ENCODE results near the gene EXOC3.

DNA sequence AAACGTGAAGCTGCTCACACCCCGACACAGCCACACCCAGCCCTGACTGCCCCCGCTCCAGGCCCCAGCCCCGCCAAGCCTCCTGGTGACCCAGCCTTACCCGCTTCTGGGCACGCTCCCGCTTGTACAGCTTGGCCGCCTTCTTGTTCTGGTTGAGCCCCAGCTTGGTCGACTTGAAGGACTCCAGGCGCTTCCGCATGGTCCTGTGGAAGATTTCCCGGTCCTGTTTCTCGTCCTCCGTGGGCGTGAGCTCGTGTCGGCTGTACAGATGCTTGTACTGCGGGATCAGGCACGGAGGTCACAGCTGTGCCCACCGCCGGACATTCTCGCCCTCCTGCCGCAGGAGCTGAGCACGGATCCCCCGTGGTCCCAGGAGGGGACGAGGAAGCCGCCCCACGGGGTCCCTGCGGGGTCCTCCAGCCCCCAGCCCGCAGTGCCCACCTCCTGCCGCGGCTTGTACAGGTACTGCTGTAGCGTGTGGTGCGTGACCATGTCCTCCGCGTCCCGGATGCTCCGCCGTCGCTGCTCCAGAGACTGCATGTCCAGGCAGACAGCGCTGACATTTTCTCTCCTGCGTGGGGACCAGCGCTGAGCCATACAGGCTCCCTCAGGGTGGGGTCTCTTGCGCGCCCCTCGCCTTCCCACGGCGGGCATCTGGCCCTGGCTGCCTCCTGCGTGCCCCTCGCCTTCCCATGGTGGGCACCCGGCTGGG, 33.3 kb downstream of the EXOC3 start:
- TF ChIP-seq, protein P1, sequence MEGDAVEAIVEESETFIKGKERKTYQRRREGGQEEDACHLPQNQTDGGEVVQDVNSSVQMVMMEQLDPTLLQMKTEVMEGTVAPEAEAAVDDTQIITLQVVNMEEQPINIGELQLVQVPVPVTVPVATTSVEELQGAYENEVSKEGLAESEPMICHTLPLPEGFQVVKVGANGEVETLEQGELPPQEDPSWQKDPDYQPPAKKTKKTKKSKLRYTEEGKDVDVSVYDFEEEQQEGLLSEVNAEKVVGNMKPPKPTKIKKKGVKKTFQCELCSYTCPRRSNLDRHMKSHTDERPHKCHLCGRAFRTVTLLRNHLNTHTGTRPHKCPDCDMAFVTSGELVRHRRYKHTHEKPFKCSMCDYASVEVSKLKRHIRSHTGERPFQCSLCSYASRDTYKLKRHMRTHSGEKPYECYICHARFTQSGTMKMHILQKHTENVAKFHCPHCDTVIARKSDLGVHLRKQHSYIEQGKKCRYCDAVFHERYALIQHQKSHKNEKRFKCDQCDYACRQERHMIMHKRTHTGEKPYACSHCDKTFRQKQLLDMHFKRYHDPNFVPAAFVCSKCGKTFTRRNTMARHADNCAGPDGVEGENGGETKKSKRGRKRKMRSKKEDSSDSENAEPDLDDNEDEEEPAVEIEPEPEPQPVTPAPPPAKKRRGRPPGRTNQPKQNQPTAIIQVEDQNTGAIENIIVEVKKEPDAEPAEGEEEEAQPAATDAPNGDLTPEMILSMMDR (conservative IDR thresholded peaks at IDR 0.05; ENCODE audit: low read length), result no peak
- no peak for TF ChIP-seq EZH2phosphoT487 (IDR thresholded peaks at IDR 0.05; ENCODE audit: borderline replicate concordance, low read depth, low read length)

All from OCI-LY7 (cell line).